ENCODE measurements around the gene EXOC3. TPM values are rescaled to one million over a fixed set of nuclear protein-coding genes. Genes with fewer than 3 reads are reported as not detected.

EXOC3 gene
- total and polyA plus RNA-seq, 2 of the 8 experiments (the other 6 are each of a cell fraction or from before 2014, with no cell fraction given): 14.4 to 30.0 TPM

GRCh38 chr5:476814-477175 lies 33.8 kb downstream of the EXOC3 start (continued):
- TF ChIP-seq, protein P1, sequence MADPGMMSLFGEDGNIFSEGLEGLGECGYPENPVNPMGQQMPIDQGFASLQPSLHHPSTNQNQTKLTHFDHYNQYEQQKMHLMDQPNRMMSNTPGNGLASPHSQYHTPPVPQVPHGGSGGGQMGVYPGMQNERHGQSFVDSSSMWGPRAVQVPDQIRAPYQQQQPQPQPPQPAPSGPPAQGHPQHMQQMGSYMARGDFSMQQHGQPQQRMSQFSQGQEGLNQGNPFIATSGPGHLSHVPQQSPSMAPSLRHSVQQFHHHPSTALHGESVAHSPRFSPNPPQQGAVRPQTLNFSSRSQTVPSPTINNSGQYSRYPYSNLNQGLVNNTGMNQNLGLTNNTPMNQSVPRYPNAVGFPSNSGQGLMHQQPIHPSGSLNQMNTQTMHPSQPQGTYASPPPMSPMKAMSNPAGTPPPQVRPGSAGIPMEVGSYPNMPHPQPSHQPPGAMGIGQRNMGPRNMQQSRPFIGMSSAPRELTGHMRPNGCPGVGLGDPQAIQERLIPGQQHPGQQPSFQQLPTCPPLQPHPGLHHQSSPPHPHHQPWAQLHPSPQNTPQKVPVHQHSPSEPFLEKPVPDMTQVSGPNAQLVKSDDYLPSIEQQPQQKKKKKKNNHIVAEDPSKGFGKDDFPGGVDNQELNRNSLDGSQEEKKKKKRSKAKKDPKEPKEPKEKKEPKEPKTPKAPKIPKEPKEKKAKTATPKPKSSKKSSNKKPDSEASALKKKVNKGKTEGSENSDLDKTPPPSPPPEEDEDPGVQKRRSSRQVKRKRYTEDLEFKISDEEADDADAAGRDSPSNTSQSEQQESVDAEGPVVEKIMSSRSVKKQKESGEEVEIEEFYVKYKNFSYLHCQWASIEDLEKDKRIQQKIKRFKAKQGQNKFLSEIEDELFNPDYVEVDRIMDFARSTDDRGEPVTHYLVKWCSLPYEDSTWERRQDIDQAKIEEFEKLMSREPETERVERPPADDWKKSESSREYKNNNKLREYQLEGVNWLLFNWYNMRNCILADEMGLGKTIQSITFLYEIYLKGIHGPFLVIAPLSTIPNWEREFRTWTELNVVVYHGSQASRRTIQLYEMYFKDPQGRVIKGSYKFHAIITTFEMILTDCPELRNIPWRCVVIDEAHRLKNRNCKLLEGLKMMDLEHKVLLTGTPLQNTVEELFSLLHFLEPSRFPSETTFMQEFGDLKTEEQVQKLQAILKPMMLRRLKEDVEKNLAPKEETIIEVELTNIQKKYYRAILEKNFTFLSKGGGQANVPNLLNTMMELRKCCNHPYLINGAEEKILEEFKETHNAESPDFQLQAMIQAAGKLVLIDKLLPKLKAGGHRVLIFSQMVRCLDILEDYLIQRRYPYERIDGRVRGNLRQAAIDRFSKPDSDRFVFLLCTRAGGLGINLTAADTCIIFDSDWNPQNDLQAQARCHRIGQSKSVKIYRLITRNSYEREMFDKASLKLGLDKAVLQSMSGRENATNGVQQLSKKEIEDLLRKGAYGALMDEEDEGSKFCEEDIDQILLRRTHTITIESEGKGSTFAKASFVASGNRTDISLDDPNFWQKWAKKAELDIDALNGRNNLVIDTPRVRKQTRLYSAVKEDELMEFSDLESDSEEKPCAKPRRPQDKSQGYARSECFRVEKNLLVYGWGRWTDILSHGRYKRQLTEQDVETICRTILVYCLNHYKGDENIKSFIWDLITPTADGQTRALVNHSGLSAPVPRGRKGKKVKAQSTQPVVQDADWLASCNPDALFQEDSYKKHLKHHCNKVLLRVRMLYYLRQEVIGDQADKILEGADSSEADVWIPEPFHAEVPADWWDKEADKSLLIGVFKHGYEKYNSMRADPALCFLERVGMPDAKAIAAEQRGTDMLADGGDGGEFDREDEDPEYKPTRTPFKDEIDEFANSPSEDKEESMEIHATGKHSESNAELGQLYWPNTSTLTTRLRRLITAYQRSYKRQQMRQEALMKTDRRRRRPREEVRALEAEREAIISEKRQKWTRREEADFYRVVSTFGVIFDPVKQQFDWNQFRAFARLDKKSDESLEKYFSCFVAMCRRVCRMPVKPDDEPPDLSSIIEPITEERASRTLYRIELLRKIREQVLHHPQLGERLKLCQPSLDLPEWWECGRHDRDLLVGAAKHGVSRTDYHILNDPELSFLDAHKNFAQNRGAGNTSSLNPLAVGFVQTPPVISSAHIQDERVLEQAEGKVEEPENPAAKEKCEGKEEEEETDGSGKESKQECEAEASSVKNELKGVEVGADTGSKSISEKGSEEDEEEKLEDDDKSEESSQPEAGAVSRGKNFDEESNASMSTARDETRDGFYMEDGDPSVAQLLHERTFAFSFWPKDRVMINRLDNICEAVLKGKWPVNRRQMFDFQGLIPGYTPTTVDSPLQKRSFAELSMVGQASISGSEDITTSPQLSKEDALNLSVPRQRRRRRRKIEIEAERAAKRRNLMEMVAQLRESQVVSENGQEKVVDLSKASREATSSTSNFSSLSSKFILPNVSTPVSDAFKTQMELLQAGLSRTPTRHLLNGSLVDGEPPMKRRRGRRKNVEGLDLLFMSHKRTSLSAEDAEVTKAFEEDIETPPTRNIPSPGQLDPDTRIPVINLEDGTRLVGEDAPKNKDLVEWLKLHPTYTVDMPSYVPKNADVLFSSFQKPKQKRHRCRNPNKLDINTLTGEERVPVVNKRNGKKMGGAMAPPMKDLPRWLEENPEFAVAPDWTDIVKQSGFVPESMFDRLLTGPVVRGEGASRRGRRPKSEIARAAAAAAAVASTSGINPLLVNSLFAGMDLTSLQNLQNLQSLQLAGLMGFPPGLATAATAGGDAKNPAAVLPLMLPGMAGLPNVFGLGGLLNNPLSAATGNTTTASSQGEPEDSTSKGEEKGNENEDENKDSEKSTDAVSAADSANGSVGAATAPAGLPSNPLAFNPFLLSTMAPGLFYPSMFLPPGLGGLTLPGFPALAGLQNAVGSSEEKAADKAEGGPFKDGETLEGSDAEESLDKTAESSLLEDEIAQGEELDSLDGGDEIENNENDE (IDR thresholded peaks at IDR 0.05; ENCODE audit: insufficient replicate concordance, low read length): no peak
- TF ChIP-seq FOSL1 (IDR thresholded peaks at IDR 0.05; ENCODE audit: insufficient read depth, low read depth, low read length): no peak
- no peak for TF ChIP-seq YY1 (IDR thresholded peaks at IDR 0.05; ENCODE audit: low read depth, low read length)
